DND-41 (cell line): ENCODE measurements around the gene RPL11.

Experiments used
- CTCF ChIP-seq: IDR thresholded peaks from 2 replicates; pipeline ENCODE4 v1.5.1; 2012; ENCODE audit warnings: borderline replicate concordance, low read length, moderate library complexity, mild to moderate bottlenecking; ENCODE audit not compliant: poor library complexity, severe bottlenecking; ENCODE audit errors: extremely low read depth
- EZH2 ChIP-seq: IDR thresholded peaks from 3 replicates; pipeline ENCODE4 v1.6.1; 2012; ENCODE audit warnings: borderline replicate concordance, low read depth, mild to moderate bottlenecking, moderate library complexity, low read length, inconsistent platforms; ENCODE audit not compliant: severe bottlenecking

GRCh38 chr1:23679815-23680214 lies 11.8 kb upstream of the RPL11 start:
- no peak for TF ChIP-seq CTCF
- no peak for TF ChIP-seq EZH2
